ENCODE measurements around the gene CERS2. TPM values are rescaled to one million over a fixed set of nuclear protein-coding genes. Genes with fewer than 3 reads are reported as not detected.
"Not testable (repeated sequence)": the region's sequence is repeated elsewhere in the genome, so short reads cannot be mapped to it uniquely, and the experiment has no call there.

Gene CERS2
- total RNA-seq, 1 donor from 2014 or later, result 96.1 TPM

GRCh38 chr1:150961756-150962155 lies 12.9 kb downstream of the CERS2 start:
- TF ChIP-seq CTCF (conservative IDR thresholded peaks at IDR 0.05; ENCODE audit: low read depth, low read length), result no peak
- no peak for DNase-seq (ENCODE audit: low read depth)
- H3K4me3 ChIP-seq (ENCODE audit: low read depth, low read length), result no peak overlapping the region

- TF ChIP-seq CTCF (conservative IDR thresholded peaks at IDR 0.05; ENCODE audit: low read depth, low read length), result no peak
- H3K4me3 ChIP-seq (ENCODE audit: low read depth, low read length), result no peak overlapping the region
- no peak for DNase-seq (ENCODE audit: low read depth)
Observed at GRCh38 chr1:150960646-150961045, 14.0 kb downstream of the CERS2 start.

- no peak for TF ChIP-seq CTCF (conservative IDR thresholded peaks at IDR 0.05; ENCODE audit: low read depth, low read length)
- H3K4me3 ChIP-seq (ENCODE audit: low read depth, low read length), result no peak overlapping the region
- no peak for DNase-seq (ENCODE audit: low read depth)
Observed at GRCh38 chr1:150957666-150958065, 17.0 kb downstream of the CERS2 start.

- DNase-seq (ENCODE audit: low read depth), result no peak
- no peak overlapping the region for H3K4me3 ChIP-seq (ENCODE audit: low read depth, low read length)
- TF ChIP-seq CTCF (conservative IDR thresholded peaks at IDR 0.05; ENCODE audit: low read depth, low read length), result no peak
Observed at GRCh38 chr1:150955280-150955679, 19.4 kb downstream of the CERS2 start.

- no peak for TF ChIP-seq CTCF (conservative IDR thresholded peaks at IDR 0.05; ENCODE audit: low read depth, low read length)
- H3K4me3 ChIP-seq (ENCODE audit: low read depth, low read length), result no peak overlapping the region
- DNase-seq (ENCODE audit: low read depth), result no peak
Observed at GRCh38 chr1:150954708-150955107, 19.9 kb downstream of the CERS2 start.

- TF ChIP-seq CTCF (conservative IDR thresholded peaks at IDR 0.05; ENCODE audit: low read depth, low read length), result no peak
- no peak for DNase-seq (ENCODE audit: low read depth)
Observed at GRCh38 chr1:150944856-150945255, 29.8 kb downstream of the CERS2 start.

GRCh38 chr1:150931773-150932172 lies 42.9 kb downstream of the CERS2 start:
- no peak for TF ChIP-seq CTCF (conservative IDR thresholded peaks at IDR 0.05; ENCODE audit: low read depth, low read length)
- DNase-seq (ENCODE audit: low read depth), result no peak
- no peak overlapping the region for H3K4me3 ChIP-seq (ENCODE audit: low read depth, low read length)

More at GRCh38 chr1:150944856-150945255, 29.8 kb downstream of the CERS2 start:
- no peak overlapping the region for H3K4me3 ChIP-seq (ENCODE audit: low read depth, low read length)

- not testable (repeated sequence) for H3K4me3 ChIP-seq (ENCODE audit: low read depth, low read length); DNase-seq (ENCODE audit: low read depth)
Observed at GRCh38 chr1:150928775-150929174, 45.9 kb downstream of the CERS2 start.

All from epithelial cell of proximal tubule (primary cell).